ENCODE results near the gene KCNA5.

DNA sequence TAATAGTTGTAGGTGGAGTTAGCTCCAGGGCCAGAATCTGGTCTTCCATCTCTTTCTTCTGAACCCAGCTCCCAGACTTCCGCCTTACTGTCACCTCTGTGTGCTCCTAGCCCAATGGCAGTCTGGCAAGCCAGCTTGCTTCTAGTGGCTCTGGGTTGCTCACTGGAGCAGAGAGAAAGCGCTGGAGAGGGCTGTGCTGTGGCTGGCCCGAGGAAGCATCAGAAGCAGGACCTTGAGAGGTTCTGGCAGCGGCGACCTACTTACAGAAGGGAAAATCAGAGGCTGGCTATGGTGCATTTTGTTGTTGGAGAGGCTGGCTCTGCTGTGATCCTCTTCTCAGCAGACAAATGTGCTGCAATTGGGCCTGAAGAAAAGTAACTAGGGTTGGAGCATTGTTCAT, 28.6 kb downstream of the KCNA5 start:
- TF ChIP-seq SPI1 (IDR thresholded peaks at IDR 0.05; ENCODE audit: low read depth, low read length) (no peak), POLR2A (IDR thresholded peaks at IDR 0.05; ENCODE audit: low read depth, low read length) (no peak)

Measured in GM12891 (cell line).